Neural crest cell (in vitro differentiated cells): Measurements from ENCODE around the gene SLC1A2. TPM values are rescaled to one million over a fixed set of nuclear protein-coding genes. Genes with fewer than 3 reads are reported as not detected.

Experiments used
- DNase-seq: peaks from one replicate; pipeline ENCODE4 v3.0.0; 2021; ENCODE audit warnings: low read depth, mixed read lengths, low spot score
- H3K27ac Mint-ChIP-seq: one replicate; pipeline ENCODE4 v1.8.0; 2021; ENCODE audit warnings: mild to moderate bottlenecking, mixed read lengths; ENCODE audit not compliant: unreplicated experiment
- H3K27me3 Mint-ChIP-seq: 2 replicates; pipeline ENCODE4 v1.8.0; 2021; ENCODE audit warnings: low read depth, mild to moderate bottlenecking, mixed read lengths
- H3K36me3 Mint-ChIP-seq: 2 replicates; pipeline ENCODE4 v1.8.0; 2021; ENCODE audit warnings: low read depth, mild to moderate bottlenecking, mixed read lengths
- H3K4me1 Mint-ChIP-seq: 2 replicates; pipeline ENCODE4 v1.8.0; 2021; ENCODE audit warnings: mixed read lengths
- H3K4me3 Mint-ChIP-seq: one replicate; pipeline ENCODE4 v1.8.0; 2021; ENCODE audit warnings: mild to moderate bottlenecking, mixed read lengths
- H3K9me3 Mint-ChIP-seq: 2 replicates; pipeline ENCODE4 v1.8.0; 2021; ENCODE audit warnings: mixed read lengths
- CTCF ChIP-seq: fragments of 200-600 bp; sonication (generic); conservative IDR thresholded peaks from 2 replicates; pipeline ENCODE4 v1.5.0; 2021; ENCODE audit warnings: antibody characterized with exemption, mild to moderate bottlenecking
- total RNA-seq: library from RNA; stranded (reverse); gene quantifications from 2 replicates; pipeline ENCODE4 v1.2.1, GENCODE V29; 2021

The SLC1A2 gene
- total RNA-seq, 1 donor from 2014 or later = 2.7 TPM

DNA sequence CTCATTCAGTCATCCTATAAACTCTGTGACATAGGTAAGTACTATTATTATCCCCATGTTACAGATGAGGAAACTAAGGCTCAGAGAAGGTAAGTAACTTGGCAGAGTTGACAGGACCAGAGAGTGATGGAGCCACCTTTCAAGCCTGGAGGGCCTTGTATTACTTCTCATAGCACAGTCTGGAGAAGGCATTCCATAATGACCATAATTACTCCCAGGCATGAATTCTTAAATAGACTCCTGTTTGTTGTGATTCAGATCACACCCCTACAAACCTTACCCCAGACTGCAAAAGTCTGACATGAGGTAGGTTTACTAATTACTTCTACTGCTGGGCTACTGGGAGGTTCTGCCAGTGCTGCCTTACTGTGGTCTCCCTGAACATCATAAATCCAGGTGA is 203.4 kb downstream of the SLC1A2 start:
- no peak overlapping the region for H3K27ac Mint-ChIP-seq
- TF ChIP-seq CTCF = no peak
- H3K4me1 Mint-ChIP-seq = no peaks in the 10 kb centered on the region
- no peak for DNase-seq
- peaks cover 4% of the 10 kb centered on the region for H3K9me3 Mint-ChIP-seq
- H3K36me3 Mint-ChIP-seq = no peaks in the 10 kb centered on the region
- no peak overlapping the region for H3K4me3 Mint-ChIP-seq
- no peaks in the 10 kb centered on the region for H3K27me3 Mint-ChIP-seq

GRCh38 chr11:35214792-35215193 is 204.6 kb downstream of the SLC1A2 start:
- H3K36me3 Mint-ChIP-seq = no peaks in the 10 kb centered on the region
- H3K9me3 Mint-ChIP-seq = peaks cover 13% of the 10 kb centered on the region
- no peak overlapping the region for H3K4me3 Mint-ChIP-seq
- no peak for TF ChIP-seq CTCF
- H3K27me3 Mint-ChIP-seq = no peaks in the 10 kb centered on the region
- no peaks in the 10 kb centered on the region for H3K4me1 Mint-ChIP-seq
- H3K27ac Mint-ChIP-seq = no peak overlapping the region
- no peak for DNase-seq

DNA sequence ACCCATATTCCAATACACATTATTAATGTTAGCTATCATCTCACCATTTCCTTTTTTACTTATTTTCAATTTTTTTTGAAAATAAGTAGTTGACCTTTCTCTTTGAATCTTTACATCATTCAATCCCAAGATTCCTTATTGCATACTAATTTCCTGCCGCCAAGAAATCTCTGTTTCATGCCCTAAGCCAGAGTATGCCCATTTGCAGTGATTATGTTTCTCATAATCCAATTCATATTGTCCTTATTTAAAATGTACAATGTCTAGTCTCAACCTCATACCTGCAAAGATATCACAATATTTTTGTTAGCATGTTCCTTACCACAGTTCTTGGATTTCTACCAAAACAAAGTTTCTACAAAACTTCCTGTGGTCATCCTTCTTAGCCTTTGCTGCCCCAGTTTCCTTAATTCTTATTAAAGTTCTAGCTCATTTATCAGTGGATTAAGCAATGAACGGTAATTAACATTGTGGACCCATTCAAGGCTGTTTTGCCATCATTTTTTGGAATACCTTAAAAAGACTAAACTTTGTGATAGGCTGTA is 205.1 kb downstream of the SLC1A2 start:
- Mint-ChIP-seq H3K4me3 (no peak overlapping the region), H3K27me3 (no peaks in the 10 kb centered on the region), H3K4me1 (no peaks in the 10 kb centered on the region), H3K9me3 (peaks cover 17% of the 10 kb centered on the region), H3K36me3 (no peaks in the 10 kb centered on the region), H3K27ac (no peak overlapping the region)
- DNase-seq = no peak
- TF ChIP-seq CTCF = no peak

DNA sequence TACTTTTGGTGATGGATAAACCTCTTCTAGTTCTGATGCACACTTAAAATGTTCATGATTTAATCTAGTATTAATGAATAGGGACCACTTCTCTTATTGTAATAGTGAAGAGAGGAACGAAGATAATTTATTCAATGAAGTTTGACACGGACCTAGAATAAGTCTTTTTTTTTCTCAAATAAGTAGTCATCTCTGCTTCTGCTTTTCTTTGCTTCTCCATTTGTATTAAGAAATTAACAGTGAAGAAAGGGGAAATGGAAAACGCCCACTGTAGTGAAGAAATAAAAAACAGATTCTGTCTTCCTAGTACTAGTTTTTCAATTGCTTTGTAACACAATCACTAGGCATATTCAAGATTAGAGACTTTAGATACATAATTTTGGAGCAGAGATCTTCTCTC is 207.4 kb downstream of the SLC1A2 start:
- Mint-ChIP-seq H3K27me3 (no peaks in the 10 kb centered on the region), H3K4me1 (no peaks in the 10 kb centered on the region), H3K27ac (no peak overlapping the region), H3K36me3 (no peaks in the 10 kb centered on the region), H3K9me3 (peaks cover 17% of the 10 kb centered on the region), H3K4me3 (no peak overlapping the region)
- no peak for DNase-seq
- TF ChIP-seq CTCF = no peak

DNA sequence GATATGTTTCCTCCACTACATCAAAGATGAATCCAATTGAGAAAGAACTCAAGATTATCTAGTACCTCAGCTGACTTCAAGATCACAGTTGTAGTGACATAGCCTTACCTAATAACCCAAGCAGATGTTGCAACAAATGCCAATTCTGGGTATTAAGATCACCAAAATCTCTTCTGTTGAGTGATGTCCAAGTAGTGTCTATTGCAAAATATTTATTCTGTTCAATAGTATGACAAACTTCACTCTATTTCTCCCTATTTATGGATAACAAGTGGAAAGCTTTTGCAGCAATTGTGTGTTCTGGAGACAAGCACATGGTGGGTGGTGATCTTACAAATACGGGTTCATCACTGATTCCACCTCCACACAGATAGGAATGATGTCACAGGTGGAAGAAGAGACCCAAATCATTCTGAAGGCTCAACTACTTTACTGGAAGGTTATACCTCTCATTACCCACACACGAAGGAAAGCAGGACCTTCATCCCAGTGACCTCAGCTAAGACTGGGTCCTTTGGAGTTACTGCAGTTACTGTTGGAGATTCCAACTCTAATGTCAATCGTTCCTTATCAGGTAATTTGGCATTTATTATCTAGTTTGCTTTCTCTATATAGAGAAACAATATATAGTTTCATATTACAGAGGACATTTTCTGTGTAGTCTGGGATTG is 208.3 kb downstream of the SLC1A2 start:
- no peak for DNase-seq
- H3K4me1 Mint-ChIP-seq = no peaks in the 10 kb centered on the region
- no peak for TF ChIP-seq CTCF
- no peaks in the 10 kb centered on the region for H3K27me3 Mint-ChIP-seq
- H3K27ac Mint-ChIP-seq = no peak overlapping the region
- no peaks in the 10 kb centered on the region for H3K36me3 Mint-ChIP-seq
- H3K9me3 Mint-ChIP-seq = peaks cover 17% of the 10 kb centered on the region
- H3K4me3 Mint-ChIP-seq = no peak overlapping the region
